HG03439 (cell line): Measurements from ENCODE around the gene SUSD3.

Source experiments
- ATAC-seq: cut with Tn5 transposase; IDR thresholded peaks from one replicate; pipeline ENCODE4 v1.9.1; 2021; ENCODE audit warnings: mild to moderate bottlenecking, moderate library complexity; ENCODE audit not compliant: unreplicated experiment

The SUSD3 gene

GRCh38 chr9:93072383-93072795 is 13.9 kb downstream of the SUSD3 start:
- ATAC-seq, result no peak

GRCh38 chr9:93076101-93076791 is 17.7 kb downstream of the SUSD3 start:
- ATAC-seq, result no peak

- ATAC-seq, result no peak
Measured at GRCh38 chr9:93076792-93077128, 18.3 kb downstream of the SUSD3 start.

- ATAC-seq, result no peak
Measured at GRCh38 chr9:93077367-93077766, 18.9 kb downstream of the SUSD3 start.

GRCh38 chr9:93077811-93078210 is 19.3 kb downstream of the SUSD3 start:
- no peak for ATAC-seq

GRCh38 chr9:93079371-93079770 is 20.9 kb downstream of the SUSD3 start:
- no peak for ATAC-seq

GRCh38 chr9:93080406-93080805 is 21.9 kb downstream of the SUSD3 start:
- ATAC-seq, result no peak

GRCh38 chr9:93081081-93081529 is 22.6 kb downstream of the SUSD3 start:
- ATAC-seq, result no peak

GRCh38 chr9:93081931-93082330 is 23.4 kb downstream of the SUSD3 start:
- no peak for ATAC-seq

GRCh38 chr9:93082841-93083411 is 24.4 kb downstream of the SUSD3 start:
- ATAC-seq, result no peak

GRCh38 chr9:93083592-93084470 is 25.3 kb downstream of the SUSD3 start:
- no peak for ATAC-seq

GRCh38 chr9:93084471-93084881 is 26.0 kb downstream of the SUSD3 start:
- ATAC-seq, result no peak

GRCh38 chr9:93085676-93086075 is 27.2 kb downstream of the SUSD3 start:
- no peak for ATAC-seq

- no peak for ATAC-seq
Measured at GRCh38 chr9:93086447-93087224, 28.1 kb downstream of the SUSD3 start.

- ATAC-seq, result no peak
Measured at GRCh38 chr9:93087971-93088655, 29.6 kb downstream of the SUSD3 start.

- no peak for ATAC-seq
Measured at GRCh38 chr9:93088656-93089015, 30.1 kb downstream of the SUSD3 start.

- ATAC-seq, result no peak
Measured at GRCh38 chr9:93089024-93089423, 30.5 kb downstream of the SUSD3 start.

- ATAC-seq, result no peak
Measured at GRCh38 chr9:93089481-93089991, 31.0 kb downstream of the SUSD3 start.

- no peak for ATAC-seq
Measured at GRCh38 chr9:93090091-93090655, 31.7 kb downstream of the SUSD3 start.

GRCh38 chr9:93091056-93091452 is 32.6 kb downstream of the SUSD3 start:
- no peak for ATAC-seq
